SK-N-DZ (cell line): Measurements from ENCODE around the gene GIT1.
A peak's percentile ranks its signal among the peaks of the same experiment; 100 is the strongest.

Source experiments
- DNase-seq: peaks from one replicate; pipeline ENCODE4 v3.0.0-alpha.2; 2015; ENCODE audit warnings: low spot score

GIT1 gene

GRCh38 chr17:29593591-29594518, 4.4 kb upstream of the GIT1 start:
- peak; percentile 69 for DNase-seq

- DNase-seq, result peak; percentile 85
Measured at GRCh38 chr17:29592850-29593551, 3.6 kb upstream of the GIT1 start, which contains the start of gene ANKRD13B. ANKRD13B (plus strand) TSS chr17:29593132; CDS start chr17:29593622, 490 bp downstream.

- DNase-seq, result peak; percentile 92
Measured at GRCh38 chr17:29591737-29592608, 2.5 kb upstream of the GIT1 start.

GRCh38 chr17:29591146-29591736, 1.8 kb upstream of the GIT1 start:
- peak; percentile 78 for DNase-seq

DNA sequence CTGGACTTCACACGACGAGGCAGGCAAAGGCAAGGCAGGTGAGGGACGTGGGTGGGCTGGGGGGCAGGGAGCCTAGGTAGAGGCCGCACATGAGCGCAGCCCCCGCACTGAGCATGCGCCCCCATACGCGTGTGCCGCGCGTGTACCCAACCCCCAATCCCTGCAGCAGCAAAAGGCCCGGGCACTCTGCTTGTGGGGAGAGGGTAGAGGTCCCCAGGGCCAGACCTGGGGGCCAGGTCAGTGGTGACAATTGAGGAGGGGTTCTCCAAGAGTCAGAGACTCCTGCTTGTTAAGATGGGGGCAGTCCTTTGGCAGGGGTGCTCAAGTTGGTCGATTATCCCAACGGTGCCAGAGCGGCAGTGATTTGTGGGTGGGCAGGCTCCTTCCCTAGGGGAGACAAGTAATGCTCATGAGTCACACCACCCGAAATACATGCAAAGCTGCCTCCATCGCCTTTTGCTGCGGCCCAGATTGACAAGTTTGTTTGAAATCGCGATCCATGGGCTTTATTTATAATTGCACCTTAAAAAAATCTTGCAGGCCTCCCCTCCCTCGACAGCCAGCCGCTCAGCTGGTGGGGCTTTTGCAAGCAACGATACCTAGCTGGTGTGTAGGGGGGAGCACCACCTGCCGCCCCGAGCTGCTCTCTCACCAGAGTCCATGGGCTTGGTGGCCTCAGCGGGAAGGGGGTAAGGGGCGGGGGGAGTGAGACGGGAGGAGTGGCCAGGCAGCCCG, 1.1 kb upstream of the GIT1 start:
- peak; percentile 61 for DNase-seq

DNA sequence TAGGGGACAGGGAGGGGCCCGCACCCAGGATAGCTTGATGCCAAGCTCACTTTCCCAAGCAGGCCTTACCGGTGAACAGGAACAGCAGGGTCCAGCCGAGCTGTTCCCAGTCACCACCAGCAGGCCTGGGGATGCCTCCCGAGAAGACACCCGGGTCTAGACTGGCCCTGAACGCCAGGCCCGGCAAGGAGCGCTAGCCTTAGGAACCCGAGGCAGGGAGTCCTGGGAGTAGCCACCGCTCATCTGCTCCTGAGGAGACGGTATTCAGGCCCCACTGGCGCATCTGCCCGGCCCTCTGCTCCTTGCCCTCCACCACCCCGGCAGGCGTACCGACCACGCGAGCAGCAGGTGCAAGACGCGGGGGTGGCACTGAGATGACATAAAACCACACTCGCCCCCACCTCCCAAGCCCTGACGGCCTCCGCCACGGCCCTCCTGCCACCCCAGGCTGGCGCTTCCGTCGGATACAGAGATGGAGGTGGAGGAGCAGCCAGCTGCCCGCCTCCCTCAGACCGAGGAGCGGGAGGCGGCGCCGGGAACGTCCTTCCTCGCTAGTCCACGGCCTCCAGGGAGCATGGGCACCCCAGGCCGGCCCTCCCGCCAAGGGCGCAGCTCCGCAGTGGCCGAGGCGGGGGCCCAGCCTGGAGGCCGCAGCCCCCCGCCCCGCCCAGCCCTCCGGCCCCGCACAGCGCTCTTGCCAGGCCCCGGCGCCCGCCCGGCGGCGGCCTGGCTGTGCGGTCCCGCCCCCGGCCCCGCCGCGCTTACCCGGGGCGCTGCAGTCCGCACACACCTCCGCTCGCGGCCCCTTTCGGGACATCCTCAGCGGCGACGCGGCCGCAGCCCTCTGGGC, 661 bp downstream of the GIT1 start:
- no peak for DNase-seq

- no peak for DNase-seq
Measured at GRCh38 chr17:29588017-29588561, 1.4 kb downstream of the GIT1 start.

GRCh38 chr17:29587591-29587990, 1.9 kb downstream of the GIT1 start:
- DNase-seq, result no peak

DNA sequence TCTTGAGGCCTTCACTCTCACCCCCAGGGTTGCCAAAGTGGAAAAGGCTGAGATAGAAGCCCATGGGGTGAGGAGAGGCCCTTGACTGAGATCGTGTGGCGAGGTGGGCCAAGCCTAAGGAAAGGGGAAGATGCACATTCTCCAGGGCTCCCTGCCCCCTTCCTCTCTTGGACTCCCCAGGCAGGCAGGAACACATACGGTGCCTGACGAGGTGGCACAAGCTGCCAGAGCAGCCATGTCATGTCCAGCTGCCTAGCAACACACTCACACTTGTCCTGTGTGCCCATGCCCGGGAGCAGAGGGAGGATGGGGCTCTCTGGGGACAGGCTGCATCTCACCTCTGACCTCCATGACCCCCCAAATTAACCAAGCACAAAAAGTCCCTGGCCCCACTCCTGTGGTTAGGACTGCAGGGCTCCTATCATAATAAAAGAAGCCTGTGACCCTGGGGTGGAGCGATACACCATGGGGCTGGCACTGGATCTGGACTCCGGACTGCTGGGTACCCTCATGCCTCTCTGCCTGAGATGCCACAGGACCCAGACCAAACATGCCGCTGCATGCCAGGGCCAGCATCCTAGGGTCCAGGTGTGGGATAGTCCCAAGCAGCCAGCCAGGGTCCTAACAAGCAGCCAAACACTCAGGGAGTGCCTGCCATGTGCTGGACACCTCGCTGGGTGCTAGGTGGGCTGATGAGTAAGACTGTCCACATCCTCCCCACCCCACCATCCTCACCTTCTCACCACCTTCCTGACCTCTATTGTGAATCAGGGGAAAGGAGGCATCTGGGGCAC, 2.6 kb downstream of the GIT1 start:
- no peak for DNase-seq

DNA sequence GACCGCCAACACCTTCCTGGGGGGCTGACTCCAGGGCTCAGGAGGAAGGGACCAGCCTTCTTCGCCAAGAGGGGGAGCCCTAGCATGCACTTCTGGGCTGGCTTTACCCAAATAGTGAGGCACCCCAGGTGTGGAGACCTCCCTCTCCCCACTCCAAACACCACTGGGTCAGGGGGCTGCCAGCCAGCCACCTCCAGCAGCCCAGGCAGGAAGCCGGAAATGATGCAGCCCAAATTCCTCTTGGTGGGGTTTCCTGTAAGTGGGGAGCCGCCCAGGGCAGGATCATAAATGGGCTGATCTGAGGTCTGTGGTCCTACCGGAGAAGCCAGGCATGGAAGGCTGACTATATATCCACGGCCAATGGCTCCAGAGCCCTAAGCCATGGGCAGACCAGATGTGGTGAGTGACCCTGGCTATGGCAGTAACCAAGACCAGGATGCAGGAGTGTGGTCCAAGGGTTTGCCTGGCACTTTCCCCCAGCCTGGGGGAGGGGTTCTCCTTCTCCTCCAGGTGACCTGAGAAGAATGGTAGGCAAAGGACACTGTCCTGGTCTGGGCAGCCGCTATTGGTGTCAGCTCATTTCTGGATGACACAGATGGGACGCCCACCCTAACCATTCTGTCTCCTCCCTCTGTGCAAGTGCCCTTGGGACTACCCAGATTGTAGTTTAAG, 4.2 kb downstream of the GIT1 start:
- no peak for DNase-seq

DNA sequence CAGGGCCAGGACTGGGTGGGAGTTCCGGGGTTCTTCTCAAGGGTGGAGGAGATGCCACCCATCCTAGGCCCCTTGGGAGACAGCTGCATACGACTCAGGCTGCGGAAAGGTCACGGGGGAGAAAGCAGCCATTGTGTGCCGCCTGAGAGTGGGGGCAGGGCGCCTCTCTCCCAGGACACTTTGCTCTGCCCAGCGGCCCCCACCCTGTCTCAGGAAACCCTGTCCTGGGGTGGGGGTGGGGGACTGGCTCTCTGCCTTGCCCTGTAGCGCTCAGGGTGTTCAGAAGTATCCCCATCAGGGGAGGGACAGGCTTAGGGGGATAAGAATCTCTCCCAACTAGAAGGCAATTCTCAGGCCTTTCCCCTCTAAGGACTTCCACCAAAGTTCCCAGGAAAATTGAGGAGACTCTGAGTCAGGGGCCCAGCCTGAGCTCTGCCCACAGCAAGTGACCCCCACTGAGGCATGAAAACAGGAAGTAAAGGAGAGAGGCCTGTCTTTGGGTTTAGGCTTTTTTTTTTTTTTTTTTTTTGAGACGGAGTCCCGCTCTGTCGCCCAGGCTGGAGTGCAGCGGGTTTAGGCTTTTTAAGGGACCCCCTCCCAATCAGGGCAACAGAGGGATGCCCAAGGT, 4.9 kb downstream of the GIT1 start:
- DNase-seq, result no peak

- no peak for DNase-seq
Measured at GRCh38 chr17:29583324-29584248, 5.9 kb downstream of the GIT1 start.

DNA sequence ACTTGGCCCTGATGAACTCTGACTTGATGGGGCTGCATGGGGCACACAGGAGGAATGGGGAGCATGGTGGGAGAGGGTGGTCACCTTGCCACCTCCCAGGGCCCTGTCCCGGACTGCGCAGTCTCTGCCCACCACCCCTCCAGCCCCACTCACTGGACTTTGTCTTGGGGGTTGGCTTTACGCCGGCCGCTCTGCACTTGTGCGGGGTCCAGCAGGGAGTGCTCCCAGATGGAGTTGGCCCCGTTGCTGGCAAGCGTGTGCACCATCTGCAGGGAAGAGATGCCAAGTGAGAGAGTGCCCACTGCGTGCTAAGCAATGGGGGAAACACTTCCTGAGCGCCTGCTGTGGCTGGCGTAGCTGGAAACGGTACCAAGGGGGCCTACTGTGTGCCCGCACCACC, 6.7 kb downstream of the GIT1 start:
- no peak for DNase-seq

DNA sequence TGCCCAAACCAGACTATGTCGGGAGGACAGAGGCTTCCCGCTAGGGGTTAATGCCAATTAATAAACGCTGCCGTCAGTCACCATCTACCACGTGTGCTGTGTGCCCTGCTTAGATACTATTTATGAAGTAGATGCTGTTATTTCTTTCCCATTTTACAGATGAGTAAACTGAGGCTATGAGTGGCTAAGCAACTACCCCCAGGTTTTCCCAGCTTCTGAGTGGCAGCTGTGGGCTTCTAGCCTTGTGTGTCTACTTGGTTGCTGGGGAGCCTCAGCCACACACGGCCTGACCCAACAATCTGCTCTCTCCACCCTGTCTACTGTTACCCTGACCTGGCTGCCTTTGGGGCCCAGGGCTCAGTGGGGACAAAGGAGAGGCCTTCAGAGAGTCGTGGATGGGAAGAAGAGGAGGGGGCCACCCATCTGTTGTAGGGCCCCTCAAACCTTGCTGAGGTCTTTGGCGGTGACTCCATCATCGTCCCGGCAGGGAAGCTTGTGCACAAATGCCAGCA, 7.1 kb downstream of the GIT1 start:
- DNase-seq, result no peak

DNA sequence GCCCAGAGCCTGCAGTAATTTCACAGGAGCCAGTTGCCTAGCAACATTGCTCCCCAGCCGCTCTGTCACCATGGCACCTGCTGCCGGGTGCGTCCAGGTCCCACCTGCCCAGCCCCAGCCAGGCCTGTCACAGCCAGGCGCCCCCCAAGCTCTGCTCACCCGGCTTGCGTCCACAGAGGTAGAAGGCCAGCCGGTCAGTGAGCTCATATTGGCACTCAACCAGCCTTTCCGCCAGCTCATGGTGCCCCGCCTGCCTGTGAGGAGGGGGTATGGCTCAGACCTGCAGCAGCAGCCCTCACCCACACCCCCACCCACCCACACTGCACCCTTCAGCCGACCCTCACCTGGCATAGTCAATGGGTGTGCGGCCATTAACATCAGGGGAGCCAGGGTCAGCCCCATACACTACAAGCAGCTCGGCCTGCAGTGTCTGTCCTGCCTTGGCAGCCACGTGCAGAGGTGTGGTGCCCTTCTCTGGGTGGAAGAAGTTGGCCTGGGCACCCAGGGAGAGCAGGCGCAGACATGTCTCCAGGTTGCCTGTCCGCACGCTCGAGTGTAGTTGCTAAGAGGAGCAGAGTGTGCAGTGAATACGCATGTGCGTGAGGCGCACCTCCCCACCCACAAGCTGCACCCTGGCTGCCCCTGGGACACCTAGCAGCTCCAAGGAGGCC, 7.7 kb downstream of the GIT1 start:
- no peak for DNase-seq
